Brain microvascular endothelial cell (primary cell): ENCODE measurements around the gene USP10.

Experiments
- DNase-seq: peaks from one replicate; pipeline ENCODE4 v3.0.0-alpha.2; 2020
- H3K27ac ChIP-seq: fragments of 250-450 bp; sonication (Bioruptor Pico); 2 replicates; pipeline ENCODE4 v1.5.1; 2020; ENCODE audit warnings: mild to moderate bottlenecking, moderate library complexity
- H3K27me3 ChIP-seq: fragments of 250-450 bp; sonication (Bioruptor Pico); replicated peaks from 2 replicates; pipeline ENCODE4 v1.5.1; 2020; ENCODE audit warnings: mild to moderate bottlenecking
- H3K36me3 ChIP-seq: fragments of 250-450 bp; sonication (Bioruptor Pico); replicated peaks from 2 replicates; pipeline ENCODE4 v1.5.1; 2020; ENCODE audit warnings: mild to moderate bottlenecking
- H3K4me3 ChIP-seq: 2 replicates; pipeline ENCODE4 v1.5.1; 2011; ENCODE audit warnings: low read depth, mild to moderate bottlenecking, control low read depth, low read length, moderate library complexity
- in situ Hi-C: cut with HindIII; loops from 2 replicates; pipeline ENCODE4 v1.10.0; 2017; ENCODE audit warnings: low sequenced_read_pairs, low pct_ligation_motif_present
- TF ChIP-seq, protein P1 (sequence below): IDR thresholded peaks from 2 replicates; pipeline ENCODE4 v1.5.1; 2011; ENCODE audit warnings: low read depth, mild to moderate bottlenecking, moderate library complexity, low read length, control low read depth, inconsistent platforms; ENCODE audit errors: missing control alignments

The USP10 gene

DNA sequence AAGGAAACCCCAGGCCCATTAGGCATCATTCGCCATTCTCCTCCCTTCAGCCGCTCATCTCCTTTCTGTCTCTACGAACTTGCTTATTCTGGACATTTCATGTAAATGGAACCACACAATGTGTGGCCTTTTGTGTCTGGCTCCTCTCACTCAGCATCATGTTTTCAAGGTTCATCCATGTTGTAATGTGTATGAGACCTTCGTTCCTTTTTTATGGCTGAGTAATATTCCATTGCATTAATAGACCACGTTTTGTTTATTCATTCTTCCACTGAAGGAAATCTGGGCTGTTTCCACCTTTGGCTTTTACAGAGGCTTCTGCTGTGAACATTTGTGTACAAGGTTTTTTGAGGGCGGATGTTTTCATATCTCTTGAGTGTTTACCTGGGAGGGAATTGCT is 123.2 kb downstream of the USP10 start:
- DNase-seq, result no peak
- no peaks in the 10 kb centered on the region for H3K27me3 ChIP-seq
- no peak overlapping the region for H3K4me3 ChIP-seq
- no peaks in the 10 kb centered on the region for H3K36me3 ChIP-seq
- TF ChIP-seq, protein P1, sequence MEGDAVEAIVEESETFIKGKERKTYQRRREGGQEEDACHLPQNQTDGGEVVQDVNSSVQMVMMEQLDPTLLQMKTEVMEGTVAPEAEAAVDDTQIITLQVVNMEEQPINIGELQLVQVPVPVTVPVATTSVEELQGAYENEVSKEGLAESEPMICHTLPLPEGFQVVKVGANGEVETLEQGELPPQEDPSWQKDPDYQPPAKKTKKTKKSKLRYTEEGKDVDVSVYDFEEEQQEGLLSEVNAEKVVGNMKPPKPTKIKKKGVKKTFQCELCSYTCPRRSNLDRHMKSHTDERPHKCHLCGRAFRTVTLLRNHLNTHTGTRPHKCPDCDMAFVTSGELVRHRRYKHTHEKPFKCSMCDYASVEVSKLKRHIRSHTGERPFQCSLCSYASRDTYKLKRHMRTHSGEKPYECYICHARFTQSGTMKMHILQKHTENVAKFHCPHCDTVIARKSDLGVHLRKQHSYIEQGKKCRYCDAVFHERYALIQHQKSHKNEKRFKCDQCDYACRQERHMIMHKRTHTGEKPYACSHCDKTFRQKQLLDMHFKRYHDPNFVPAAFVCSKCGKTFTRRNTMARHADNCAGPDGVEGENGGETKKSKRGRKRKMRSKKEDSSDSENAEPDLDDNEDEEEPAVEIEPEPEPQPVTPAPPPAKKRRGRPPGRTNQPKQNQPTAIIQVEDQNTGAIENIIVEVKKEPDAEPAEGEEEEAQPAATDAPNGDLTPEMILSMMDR, result no peak
- in situ Hi-C loops, result no loop called here
- no peak overlapping the region for H3K27ac ChIP-seq

DNA sequence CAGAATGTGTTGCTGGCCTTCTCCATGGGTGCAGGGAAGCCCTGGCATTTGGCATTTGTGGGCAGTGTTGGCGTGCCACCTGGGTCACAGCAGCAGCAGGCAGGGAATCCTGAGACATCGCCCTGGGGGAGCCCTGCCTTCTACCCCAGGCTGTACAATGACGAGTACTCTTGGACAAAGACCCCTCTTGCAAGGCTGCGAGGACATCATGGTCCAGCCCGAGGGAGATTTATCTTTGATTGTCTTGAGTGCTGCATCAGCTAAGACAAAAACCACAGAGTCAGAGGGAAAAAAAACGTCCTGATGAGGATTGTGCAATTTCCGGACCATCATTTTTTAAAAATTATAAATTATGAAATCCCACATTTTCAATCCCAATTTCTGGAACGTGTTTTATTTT is 123.7 kb downstream of the USP10 start:
- no peak for DNase-seq
- in situ Hi-C loops, result no loop called here

DNA sequence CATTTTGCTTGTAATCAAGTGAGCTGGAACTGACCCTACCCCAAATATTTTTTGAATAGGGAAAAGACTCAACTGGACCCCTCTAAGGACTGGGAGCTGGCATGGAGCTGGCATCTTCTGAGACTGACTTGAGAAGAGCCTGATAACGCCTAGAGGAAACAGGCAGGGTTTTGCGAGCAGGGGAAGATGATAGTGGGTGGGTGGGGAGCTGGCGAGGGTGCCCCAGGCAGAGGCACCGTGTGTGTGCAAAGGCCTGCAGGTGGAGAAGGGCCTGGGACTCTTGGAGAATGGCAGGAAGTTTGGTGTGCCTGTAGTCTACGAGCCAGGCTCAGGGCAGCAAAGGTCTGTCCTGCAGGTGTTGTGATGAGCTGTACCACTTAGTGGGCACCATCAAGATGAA is 124.1 kb downstream of the USP10 start:
- Histone ChIP-seq H3K27me3 (no peaks in the 10 kb centered on the region), H3K36me3 (no peaks in the 10 kb centered on the region), H3K4me3 (no peak overlapping the region), H3K27ac (no peak overlapping the region)
- in situ Hi-C loops, result no loop called here
- TF ChIP-seq, protein P1, result no peak
- no peak for DNase-seq

More for the DNA sequence above, 123.7 kb downstream of the USP10 start:
- H3K4me3 ChIP-seq, result no peak overlapping the region
- H3K27me3 ChIP-seq, result no peaks in the 10 kb centered on the region
- TF ChIP-seq, protein P1, result no peak
- H3K36me3 ChIP-seq, result no peaks in the 10 kb centered on the region
- H3K27ac ChIP-seq, result no peak overlapping the region

DNA sequence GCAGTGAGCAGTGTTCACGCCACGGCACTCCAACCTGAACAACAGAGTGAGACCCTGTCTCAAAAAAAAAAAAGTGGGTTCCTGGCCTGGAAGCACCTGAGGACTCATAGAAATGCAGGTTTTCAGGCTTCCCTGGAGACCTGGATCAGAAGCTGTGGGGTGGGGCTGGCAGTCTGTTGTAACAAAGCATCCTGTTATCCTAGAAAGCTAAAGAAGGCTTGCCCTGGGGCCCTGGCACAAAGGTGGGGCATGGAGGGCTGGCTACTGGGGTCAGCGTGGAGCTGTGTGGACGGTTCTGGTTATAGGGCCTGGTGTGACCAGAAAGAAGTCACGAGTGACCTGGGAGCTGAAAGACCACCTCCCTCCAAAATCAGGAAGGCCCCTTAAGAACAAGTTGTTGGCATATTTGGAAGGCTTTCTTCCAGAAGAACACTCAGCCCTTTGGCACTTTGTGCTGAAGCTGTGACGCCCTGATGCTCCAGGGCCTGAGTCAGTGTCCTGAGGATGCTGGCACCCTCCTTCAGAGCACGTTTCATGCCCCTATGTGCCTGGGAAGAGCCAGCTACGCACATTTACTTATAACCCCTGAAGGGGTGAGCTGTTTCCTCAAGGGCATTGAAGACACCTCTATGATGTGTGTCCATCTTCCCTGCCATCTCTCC is 126.2 kb downstream of the USP10 start:
- in situ Hi-C loops, result no loop called here
- no peak overlapping the region for H3K4me3 ChIP-seq
- H3K36me3 ChIP-seq, result no peaks in the 10 kb centered on the region
- DNase-seq, result no peak
- peak overlapping the region; percentile 29 for H3K27ac ChIP-seq
- TF ChIP-seq, protein P1, result no peak
- H3K27me3 ChIP-seq, result no peaks in the 10 kb centered on the region

DNA sequence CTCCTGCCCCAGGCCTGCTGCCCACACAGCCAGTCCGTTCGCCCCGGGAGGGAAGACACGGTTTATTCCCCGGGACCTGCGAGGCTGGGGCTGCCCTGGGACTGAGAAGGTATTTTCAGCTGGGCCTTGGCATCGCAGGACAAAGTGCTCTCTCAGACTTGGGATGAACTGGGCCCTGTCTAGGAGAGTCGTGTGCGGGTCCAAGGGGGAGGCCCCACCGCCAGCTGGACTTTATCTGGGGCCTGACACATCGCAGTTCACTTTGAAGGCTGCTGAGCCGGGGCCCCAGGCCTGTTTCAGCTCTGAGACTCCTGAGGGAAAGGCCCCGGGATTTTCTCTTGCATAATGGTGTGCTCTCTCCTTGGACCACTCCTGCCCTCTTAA is 126.8 kb downstream of the USP10 start:
- TF ChIP-seq, protein P1, result no peak
- no peak overlapping the region for H3K4me3 ChIP-seq
- no peaks in the 10 kb centered on the region for H3K36me3 ChIP-seq
- peak overlapping the region; percentile 29 for H3K27ac ChIP-seq
- H3K27me3 ChIP-seq, result no peaks in the 10 kb centered on the region
- in situ Hi-C loops, result no loop called here
- DNase-seq, result no peak

DNA sequence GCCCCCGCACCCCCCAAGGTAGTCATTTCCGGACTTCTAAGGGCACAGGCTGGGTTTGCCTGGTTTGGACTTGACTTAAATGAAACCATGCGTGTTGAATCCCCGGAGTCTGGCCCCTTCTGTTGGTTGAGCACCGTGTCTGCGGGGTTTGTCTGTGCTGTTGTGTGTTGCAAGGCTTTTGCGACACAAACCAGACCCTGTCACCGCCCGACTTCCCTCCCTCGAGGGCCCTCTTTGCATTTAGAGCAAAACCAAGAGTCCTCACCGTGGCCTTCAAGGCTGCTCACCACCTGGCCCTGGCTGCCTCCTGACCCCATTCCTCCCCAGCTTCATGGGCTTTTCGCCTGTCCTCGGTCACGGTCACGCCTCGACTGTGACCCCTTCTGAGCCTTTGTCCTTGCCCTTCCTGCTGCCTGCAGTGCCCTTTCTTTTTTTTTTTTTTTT is 127.4 kb downstream of the USP10 start:
- Histone ChIP-seq H3K36me3 (no peaks in the 10 kb centered on the region), H3K4me3 (no peak overlapping the region), H3K27ac (peak overlapping the region; percentile 35), H3K27me3 (no peaks in the 10 kb centered on the region)
- no peak for DNase-seq
- TF ChIP-seq, protein P1, result no peak
- in situ Hi-C loops, result no loop called here
